Body of pancreas (tissue), 4 donors: ENCODE measurements around the gene RPAP2. TPM values are rescaled to one million over a fixed set of nuclear protein-coding genes. Genes with fewer than 3 reads are reported as not detected.
"Not testable (repeated sequence)": the region's sequence is repeated elsewhere in the genome, so short reads cannot be mapped to it uniquely, and the experiment has no call there.

ENCODE experiments used
- ATAC-seq: fragments of 150-250 bp; one replicate; pipeline ENCODE4 v1.9.1; 2016
- DNase-seq, 4 donors: peaks; one replicate each; pipeline ENCODE4 v3.0.0-alpha.2; 2019
- H3K27ac ChIP-seq, 4 donors: fragments of 200-600 bp; sonication (generic); 1 replicate in 3 of 4; 2 replicates in 1 of 4; pipeline versions ENCODE4 v1.5.1 to v1.6.1; 2016 to 2019; ENCODE audit warnings: mild to moderate bottlenecking in 1 of 4, mixed read lengths in 1 of 4, moderate library complexity in 1 of 4
- H3K27me3 ChIP-seq, 2 donors: fragments of 200-600 bp; sonication (generic); one replicate each; pipeline ENCODE4 v1.6.0; 2016; ENCODE audit warnings: mild to moderate bottlenecking in 1 of 2
- H3K36me3 ChIP-seq, 2 donors: fragments of 200-600 bp; sonication (generic); replicated peaks in 1 of 2; 2 replicates each; pipeline ENCODE4 v1.5.1; 2016; ENCODE audit warnings: low read depth in 2 of 2; ENCODE audit not compliant: insufficient read depth in 1 of 2
- H3K4me1 ChIP-seq: fragments of 200-600 bp; sonication (generic); one replicate; pipeline ENCODE4 v1.6.0; 2016
- H3K4me3 ChIP-seq, 2 donors: fragments of 200-600 bp; sonication (generic); 1 replicate in 1 of 2; 2 replicates in 1 of 2; pipeline ENCODE4 v1.5.1; 2016 to 2019
- H3K9me3 ChIP-seq, 3 donors: fragments of 200-600 bp; sonication (generic); 1 replicate in 2 of 3; 2 replicates in 1 of 3; pipeline ENCODE4 v1.5.1; 2016
- POLR2A ChIP-seq, 3 donors: fragments of 450-650 bp; IDR thresholded peaks; one replicate each; pipeline ENCODE4 v1.6.1; 2016; ENCODE audit warnings: antibody characterized with exemption in 3 of 3, mild to moderate bottlenecking in 2 of 3
- WGBS, 2 donors: methylation state at CpG; one replicate each; pipeline ENCODE4 v1.1.5; 2017; 5-methylcytosine and 5-hydroxymethylcytosine counted together
- intact Hi-C: fragments of 100-400 bp; cut with DNase I; formaldehyde crosslinking; loops from one replicate; pipeline ENCODE4 v1.15.1; 2023
- total RNA-seq, 2 donors: library from RNA; depleted of rRNA; stranded (reverse); fragments of >200 nt; gene quantifications; one replicate each; pipeline ENCODE4 v1.1.0, GENCODE V29; 2016
- TF ChIP-seq, protein P1 (sequence below), 7 experiments: fragments of 450-650 bp in 4 of 7; fragments of 200-600 bp in 3 of 7; sonication (generic) in 3 of 7; IDR thresholded peaks; one replicate each; pipeline ENCODE4 v1.5.1; 2016 to 2019; ENCODE audit warnings: antibody characterized with exemption in 7 of 7

RPAP2 gene
- total RNA-seq, 2 donors from 2014 or later, result 3.9 to 4.9 TPM

DNA sequence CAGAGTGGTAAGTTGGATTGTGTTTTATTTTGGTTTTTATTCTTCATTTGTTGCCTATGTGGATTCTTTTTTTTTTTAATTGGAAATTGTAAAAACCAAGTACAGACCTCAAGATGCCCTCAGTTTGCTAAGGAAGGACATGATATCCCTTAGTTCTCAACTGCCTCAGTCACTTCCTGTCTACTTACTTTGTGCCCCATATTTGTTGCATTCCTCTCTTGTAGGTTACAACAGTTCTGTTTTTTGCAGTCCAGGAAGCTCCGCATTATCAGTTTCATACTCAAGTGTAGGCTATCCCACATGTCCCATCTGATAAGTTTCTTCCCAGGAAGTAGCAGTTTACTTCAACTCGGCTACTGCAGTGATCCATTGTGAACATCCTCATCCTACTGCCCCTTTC, 82.0 kb downstream of the RPAP2 start:
- Histone ChIP-seq H3K9me3 (peaks cover 0 to 2% (median 0%) of the 10 kb centered on the region in 3 donors), H3K4me3 (no peak overlapping the region), H3K27me3 (no peaks in the 10 kb centered on the region), H3K4me1 (no peaks in the 10 kb centered on the region), H3K27ac (no peak overlapping the region), H3K36me3 (peaks cover 0 to 6% of the 10 kb centered on the region in 2 donors)
- ATAC-seq (no peak), DNase-seq (no peak)
- 96 to 100% methylated on average over 2 of the region's 2 CpGs for WGBS, 2 donors
- TF ChIP-seq, protein P1, sequence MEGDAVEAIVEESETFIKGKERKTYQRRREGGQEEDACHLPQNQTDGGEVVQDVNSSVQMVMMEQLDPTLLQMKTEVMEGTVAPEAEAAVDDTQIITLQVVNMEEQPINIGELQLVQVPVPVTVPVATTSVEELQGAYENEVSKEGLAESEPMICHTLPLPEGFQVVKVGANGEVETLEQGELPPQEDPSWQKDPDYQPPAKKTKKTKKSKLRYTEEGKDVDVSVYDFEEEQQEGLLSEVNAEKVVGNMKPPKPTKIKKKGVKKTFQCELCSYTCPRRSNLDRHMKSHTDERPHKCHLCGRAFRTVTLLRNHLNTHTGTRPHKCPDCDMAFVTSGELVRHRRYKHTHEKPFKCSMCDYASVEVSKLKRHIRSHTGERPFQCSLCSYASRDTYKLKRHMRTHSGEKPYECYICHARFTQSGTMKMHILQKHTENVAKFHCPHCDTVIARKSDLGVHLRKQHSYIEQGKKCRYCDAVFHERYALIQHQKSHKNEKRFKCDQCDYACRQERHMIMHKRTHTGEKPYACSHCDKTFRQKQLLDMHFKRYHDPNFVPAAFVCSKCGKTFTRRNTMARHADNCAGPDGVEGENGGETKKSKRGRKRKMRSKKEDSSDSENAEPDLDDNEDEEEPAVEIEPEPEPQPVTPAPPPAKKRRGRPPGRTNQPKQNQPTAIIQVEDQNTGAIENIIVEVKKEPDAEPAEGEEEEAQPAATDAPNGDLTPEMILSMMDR (IDR thresholded peaks at IDR 0.05), result no peak
- no peak for TF ChIP-seq POLR2A (IDR thresholded peaks at IDR 0.05)
- intact Hi-C loops, result no loop called here

GRCh38 chr1:92393966-92394365, 95.1 kb downstream of the RPAP2 start:
- peaks cover 0 to 26% (median 0%) of the 10 kb centered on the region in 3 donors for H3K9me3 ChIP-seq
- DNase-seq, H3K4me1 ChIP-seq, intact Hi-C loops, ATAC-seq, H3K36me3 ChIP-seq, H3K27ac ChIP-seq, H3K4me3 ChIP-seq, H3K27me3 ChIP-seq: not testable (repeated sequence)
- 83 to 94% methylated on average over 4 of the region's 4 CpGs for WGBS, 2 donors

DNA sequence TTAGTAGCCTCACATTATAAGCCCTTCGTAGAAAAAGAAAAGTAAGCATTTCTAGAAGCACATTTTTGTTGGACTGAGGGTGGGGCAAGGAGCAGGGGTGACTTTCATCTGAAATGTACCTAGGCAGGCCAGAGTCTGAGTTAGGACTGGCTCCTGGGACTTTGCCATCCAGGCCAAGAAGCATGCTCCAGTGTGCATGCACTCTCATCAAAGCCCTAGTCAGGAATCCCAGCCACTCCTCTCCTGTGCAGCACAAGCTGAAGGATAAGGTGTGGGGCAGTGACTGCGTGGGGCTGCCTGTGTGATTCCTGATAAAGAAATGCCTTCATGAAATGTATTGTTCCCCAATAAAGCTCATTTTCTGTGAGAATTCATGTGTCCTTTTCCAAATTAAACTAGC, 99.7 kb downstream of the RPAP2 start:
- peaks cover 0 to 11% (median 0%) of the 10 kb centered on the region in 3 donors for H3K9me3 ChIP-seq
- intact Hi-C loops, result no loop called here
- no peak overlapping the region for H3K27ac ChIP-seq
- DNase-seq (no peak), ATAC-seq (no peak)
- TF ChIP-seq, protein P1 (IDR thresholded peaks at IDR 0.05), result no peak
- TF ChIP-seq POLR2A (IDR thresholded peaks at IDR 0.05), result no peak
- no peaks in the 10 kb centered on the region for H3K4me1 ChIP-seq
- no peaks in the 10 kb centered on the region for H3K36me3 ChIP-seq
- 93 to 98% methylated on average over 2 of the region's 2 CpGs for WGBS, 2 donors
- no peak overlapping the region for H3K4me3 ChIP-seq
- H3K27me3 ChIP-seq, result no peaks in the 10 kb centered on the region

- Histone ChIP-seq H3K27me3 (no peaks in the 10 kb centered on the region), H3K4me1 (no peaks in the 10 kb centered on the region), H3K9me3 (peaks cover 0 to 13% (median 0%) of the 10 kb centered on the region in 3 donors), H3K36me3 (no peaks in the 10 kb centered on the region), H3K27ac (no peak overlapping the region), H3K4me3 (no peak overlapping the region)
- intact Hi-C loops, result no loop called here
- DNase-seq, result no peak
- TF ChIP-seq POLR2A (IDR thresholded peaks at IDR 0.05), result no peak
- TF ChIP-seq, protein P1 (IDR thresholded peaks at IDR 0.05), result no peak
- ATAC-seq, result no peak
Measured at GRCh38 chr1:92399076-92399475, 100.2 kb downstream of the RPAP2 start.

- Histone ChIP-seq H3K9me3 (peaks cover 0 to 13% (median 0%) of the 10 kb centered on the region in 3 donors), H3K27ac (no peak overlapping the region), H3K27me3 (no peaks in the 10 kb centered on the region), H3K4me1 (no peaks in the 10 kb centered on the region), H3K36me3 (no peaks in the 10 kb centered on the region), H3K4me3 (no peak overlapping the region)
- TF ChIP-seq POLR2A (IDR thresholded peaks at IDR 0.05), result no peak
- TF ChIP-seq, protein P1 (IDR thresholded peaks at IDR 0.05), result no peak
- WGBS, 2 donors, result 71 to 86% methylated on average over 1 of the region's 1 CpG
- intact Hi-C loops, result no loop called here
- no peak for ATAC-seq
- no peak for DNase-seq
Measured at GRCh38 chr1:92404661-92405060, 105.8 kb downstream of the RPAP2 start.
